GM19023 (cell line): ENCODE results near the gene SPIN3.
"Not testable (repeated sequence)": the region's sequence is repeated elsewhere in the genome, so short reads cannot be mapped to it uniquely, and the experiment has no call there.

ENCODE experiments used
- ATAC-seq: cut with Tn5 transposase; IDR thresholded peaks from one replicate; pipeline ENCODE4 v1.9.1; 2021; ENCODE audit warnings: mild to moderate bottlenecking, moderate library complexity; ENCODE audit not compliant: unreplicated experiment

Gene SPIN3

DNA sequence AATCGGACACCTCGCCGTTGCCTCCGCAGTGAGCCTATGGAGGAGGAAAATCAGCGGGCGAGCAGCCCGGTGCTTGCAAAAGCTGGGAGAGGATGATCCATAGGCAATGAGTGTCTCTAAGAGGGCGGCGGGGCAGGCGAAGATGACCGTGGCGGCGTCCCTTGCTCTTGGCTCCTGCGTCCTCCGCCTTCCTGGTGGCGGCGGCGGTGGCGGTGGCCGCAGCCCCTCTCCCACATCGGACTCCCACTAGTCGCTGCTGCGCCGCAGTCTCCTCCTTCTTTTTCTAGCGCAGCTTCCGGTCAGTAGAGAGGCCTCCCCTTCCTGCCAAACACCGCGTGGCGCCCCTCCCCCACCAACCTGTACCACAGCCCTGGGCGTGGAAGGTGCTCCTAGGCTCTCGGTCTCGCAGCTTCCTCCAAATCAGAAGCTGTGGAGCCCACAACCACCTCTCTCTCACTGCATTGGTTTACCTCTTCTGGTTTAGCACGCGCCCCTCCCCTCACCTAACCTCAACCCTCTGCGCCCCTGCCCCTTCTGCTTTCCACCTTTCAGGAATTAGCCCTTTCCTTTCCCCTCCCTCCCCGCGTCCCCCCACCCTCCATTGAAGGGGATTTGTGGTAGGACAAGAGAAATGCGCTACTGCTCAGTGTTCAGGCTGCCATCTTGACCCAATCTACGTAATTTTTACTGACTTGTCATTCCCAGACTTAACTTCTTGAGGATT, at the start of gene SPIN3:
TSS of gene SPIN3 (minus strand) at position 271 of the 724 bp plus-strand sequence. CDS start 594 bp downstream, outside the sequence.
- peak; percentile 97 for ATAC-seq

DNA sequence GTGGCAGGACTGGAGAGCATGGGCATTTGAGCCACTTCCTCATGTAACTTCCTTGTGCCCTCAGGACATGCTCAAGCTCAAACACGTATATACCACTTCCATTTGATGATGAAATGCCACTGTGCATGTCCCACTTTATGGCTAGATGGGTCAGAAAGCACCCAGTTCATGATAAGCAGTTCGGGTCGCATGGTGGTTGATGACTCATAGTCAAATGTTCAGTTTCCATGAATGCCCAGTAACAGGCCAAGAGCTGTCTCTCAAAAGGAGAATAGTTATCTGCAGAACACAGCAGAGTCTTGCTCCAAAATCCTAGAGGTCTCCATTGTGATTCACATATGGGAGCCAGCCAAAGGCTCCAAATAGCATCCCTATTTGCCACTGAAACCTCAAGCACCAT, 48.9 kb upstream of the SPIN3 start:
- ATAC-seq: no peak

DNA sequence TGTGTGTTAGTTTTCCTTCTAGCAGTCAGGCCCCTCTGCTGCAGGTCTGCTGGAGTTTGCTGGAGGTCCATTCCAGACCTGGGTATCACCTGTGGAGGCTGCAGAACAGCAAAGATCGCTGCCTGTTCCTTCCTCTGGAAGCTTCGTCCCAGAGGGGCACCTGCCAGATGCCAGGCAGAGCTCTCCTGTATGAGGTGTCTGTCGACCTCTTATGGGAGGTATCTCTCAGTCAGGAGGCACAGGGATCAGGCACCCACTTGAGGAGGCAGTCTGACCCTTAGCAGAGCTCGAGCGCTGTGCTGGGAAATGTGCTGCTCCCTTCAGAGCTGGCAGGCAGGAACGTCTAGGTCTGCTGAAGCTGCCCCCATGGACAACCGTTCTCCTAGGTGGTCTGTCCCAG, 41.9 kb upstream of the SPIN3 start:
- ATAC-seq: not testable (repeated sequence)

DNA sequence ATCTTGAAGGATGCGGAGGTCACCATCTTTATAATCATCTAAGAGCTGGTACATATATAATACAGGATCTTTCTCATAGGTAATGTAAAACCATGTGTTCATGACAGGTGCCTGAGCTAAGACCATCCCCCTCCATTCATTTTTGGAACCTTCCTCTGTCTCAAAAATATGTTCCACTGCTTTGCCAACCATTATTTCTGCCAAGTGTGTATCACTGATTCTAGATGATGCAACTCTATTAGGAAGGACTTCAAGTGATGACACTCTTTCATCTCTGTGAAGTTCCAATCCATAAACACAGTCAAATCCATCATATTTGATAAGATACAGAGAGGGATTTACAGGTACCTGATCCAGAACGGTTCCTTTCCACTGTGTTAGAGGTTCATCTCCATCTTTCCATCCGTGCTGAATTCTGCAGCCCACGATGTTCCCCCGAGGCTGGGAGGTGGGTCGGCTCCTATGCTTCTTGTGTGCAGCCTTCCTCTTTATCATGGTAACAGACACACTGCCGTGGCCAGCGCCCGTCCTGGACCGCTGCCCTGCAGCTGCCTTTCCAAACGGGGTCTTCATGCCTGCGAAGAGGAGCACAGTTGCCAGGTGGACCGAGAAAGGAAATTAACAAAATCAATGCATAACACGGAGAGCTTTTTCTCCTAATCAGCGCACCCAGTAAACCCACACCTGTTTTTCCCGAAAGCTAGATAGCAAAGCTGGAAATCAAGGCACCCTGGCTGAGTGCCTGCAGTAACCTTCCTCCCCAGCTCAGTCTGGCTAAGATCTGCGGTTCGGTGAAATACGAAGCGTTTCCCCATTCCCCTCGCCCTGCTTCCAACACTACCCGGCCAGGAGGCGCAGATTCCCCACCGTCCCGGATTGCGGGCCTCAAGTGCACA, 718 bp downstream of the SPIN3 start:
- no peak for ATAC-seq

DNA sequence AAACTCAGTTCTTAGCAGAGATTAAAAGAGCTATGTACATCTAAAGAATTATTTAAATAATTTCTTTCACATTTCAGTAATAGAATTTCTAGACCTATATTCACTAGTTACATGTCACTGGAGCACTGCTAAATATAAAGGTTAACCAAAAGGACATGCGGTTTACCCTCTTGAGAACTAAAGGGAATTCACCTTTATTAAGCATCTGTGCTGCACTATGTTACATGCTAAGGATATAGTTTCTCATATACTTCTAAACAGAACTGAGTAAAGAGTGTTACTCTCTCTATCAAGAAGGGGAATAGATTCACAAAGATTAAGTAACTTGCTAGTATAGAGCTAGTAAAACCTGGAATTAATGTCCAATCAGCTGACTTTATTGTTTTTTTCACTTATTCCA, 7.6 kb downstream of the SPIN3 start:
- ATAC-seq: no peak

DNA sequence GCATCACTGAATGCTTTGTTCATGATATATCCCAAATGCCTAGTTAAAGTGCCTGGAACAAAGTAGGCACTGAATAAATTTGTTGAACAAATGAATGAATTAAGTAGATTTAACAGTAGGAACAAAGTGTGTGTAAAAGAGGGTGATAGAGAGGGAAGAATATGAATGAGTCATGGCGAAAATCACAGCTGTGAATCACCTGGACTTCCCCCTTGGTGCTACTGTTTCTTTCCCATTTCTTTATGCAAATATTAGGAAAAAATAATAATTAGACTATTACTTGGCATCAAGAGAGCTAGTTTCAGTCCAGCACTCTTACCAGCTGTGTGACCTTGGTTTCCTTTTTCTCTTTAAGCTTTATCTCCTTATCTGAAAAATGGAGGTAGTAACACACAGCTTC, 9.2 kb downstream of the SPIN3 start:
- ATAC-seq: no peak

DNA sequence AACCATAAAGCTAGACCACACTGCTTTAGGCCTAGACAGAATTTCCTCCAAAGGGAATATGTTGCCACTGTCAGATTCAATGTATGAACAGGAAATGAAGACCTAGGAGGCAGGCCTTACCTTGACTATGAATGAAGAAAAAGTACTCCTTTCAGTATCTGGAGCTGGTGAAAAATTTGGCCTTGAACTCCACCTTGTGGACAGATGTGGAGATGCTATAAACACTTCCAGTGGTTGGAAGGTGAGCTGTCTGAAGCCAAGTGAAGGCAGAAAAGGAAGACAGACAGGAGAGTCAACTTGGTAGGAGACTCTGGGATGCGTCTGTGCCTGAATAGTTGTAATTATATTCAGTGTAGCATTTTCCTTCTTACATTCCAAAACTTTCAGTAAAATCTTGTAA, 17.2 kb downstream of the SPIN3 start:
- ATAC-seq: peak; percentile 88

DNA sequence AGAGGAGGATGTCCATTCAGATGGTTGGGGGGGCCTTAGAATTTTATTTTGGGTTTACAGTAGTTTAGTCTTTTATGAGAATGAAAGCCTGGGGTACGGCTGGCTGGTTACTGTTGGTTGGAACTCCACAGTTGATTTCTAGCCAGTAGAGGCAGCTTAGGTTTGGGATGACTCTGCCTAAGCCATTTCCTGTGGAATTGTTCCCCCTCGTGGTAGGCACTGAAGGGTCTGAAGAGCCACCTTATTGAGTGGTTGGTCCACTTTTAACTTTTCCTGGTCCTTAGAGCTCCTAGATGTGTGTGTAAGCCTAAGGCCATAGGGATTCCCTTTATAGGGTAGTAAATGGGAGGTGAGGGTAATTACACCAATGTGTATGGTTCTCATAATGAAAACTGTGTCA, 19.7 kb downstream of the SPIN3 start:
- no peak for ATAC-seq

DNA sequence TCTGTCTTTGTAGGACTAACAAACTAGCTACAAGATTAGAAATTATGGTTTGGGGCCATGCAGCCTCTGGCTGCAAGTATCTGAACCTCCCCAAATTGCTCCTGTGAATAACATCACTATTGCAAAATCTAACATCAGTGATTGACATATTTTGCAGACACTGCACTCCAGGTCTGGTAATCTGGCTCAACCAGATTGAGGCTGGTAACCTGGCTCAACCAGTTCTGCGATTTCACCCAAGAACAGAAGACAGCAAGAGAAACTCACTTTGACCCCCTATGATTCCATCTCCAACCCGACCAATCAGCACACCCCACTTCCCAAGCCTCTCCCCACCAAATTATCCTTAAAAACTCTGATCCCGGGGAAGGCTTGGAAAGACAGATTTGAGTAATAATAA, 20.9 kb downstream of the SPIN3 start:
- ATAC-seq: no peak

DNA sequence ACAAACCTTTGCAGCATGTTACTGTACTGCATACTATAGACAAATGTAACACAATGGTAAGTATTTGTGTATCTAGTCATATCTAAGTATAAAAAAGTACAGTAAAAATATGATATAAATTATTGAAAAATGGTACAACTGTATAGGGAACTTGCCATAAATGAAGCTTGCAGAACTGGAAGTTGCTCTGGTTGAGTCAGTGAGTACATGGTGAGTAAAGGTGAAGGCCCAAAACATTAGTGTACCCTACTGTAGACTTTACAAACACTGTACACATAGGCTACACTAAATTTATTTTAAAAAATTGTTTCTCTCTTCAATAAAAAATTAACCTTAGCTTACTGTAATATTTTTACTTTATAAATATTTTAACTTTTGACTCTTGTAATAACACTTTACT, 25.8 kb downstream of the SPIN3 start:
- ATAC-seq: no peak

DNA sequence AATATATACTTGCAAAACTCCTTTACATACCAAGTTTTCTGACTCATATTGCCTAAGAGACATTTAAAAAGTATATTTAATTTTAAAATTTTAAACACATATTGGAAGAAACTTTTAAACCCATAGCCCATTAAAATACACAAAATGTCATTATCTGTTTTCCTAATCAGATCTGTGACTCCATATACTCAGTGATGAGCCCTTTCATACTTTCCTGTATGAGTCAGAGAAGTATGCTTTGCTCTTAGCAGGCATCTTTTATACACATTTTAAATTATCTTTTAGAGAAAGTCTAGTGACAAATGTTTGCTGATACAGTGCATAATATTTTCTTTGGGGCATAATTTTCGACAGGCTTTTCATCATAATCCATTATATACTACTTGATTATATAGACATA, 26.4 kb downstream of the SPIN3 start:
- no peak for ATAC-seq

DNA sequence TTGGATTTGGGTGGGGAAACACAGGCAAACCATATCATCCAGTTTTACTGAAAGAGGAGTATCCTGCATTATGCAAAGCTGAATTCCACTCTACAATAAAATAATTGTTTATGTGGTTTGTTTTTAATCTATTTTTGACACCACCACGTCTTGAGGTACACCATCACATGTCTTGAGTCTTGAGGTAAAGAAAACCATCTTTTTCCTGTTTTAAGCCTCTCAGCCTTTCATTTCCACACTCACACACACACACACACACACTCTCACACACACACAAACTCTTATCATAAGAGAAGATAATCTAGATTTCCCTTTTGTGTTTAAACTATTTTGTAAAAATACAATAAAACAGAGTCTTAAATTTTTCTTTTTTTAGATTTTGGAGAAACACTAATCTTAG, 32.0 kb downstream of the SPIN3 start:
- ATAC-seq: no peak

DNA sequence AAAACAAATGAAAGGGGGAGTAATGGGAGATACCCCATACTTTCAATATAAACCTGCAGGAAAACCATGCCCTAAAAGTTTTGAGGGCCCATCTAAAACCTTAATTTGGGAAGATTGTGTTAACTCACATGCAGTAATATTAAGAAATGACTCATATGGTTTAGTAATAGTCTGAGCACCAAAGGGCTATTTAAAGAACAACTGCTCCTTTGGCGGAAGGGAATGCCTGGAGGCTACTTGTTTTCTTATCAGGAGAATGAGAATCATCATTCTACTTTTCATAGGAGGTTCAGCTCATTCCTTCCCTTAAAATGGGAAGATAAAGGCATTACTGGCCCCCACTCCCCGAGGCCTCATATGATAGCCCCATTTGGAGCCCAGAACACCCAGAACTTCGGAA, 47.6 kb downstream of the SPIN3 start:
- no peak for ATAC-seq

DNA sequence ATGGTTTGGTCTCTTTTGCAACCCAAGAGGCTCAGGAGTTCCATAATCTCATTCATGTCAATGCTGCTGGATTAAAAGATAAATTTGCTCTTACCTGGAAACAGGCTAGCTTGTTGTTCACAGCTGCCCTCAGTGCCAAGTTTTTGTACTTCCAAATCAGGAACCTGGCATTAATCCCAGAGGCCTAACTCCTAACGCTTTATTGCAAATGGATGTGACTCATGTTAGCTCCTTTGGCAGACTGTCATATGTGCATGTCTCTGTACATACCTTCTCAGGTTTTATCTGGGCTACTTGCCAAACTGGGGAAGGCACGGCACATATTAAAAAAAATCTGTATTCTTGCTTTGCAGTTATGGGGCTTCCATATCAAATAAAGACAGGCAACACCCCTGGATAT, 49.1 kb downstream of the SPIN3 start:
- ATAC-seq: not testable (repeated sequence)

DNA sequence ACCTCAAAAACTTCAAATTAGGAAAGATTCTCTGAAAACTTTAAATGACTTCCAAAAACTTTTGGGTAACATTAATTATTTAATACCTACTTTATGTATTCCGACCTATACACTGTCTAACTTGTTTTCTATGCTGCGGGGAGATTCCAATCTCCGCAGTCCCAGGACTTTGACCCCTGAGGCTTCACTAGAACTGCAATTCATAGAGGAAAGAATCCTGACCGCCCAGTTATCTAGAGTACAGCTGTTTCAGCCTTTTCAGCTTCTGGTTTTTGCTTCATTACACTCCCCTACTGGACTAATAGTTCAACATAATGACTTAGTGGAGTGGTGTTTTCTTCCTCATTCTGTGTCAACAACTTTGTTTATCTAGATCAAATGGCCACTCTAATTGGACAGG, 50.1 kb downstream of the SPIN3 start:
- not testable (repeated sequence) for ATAC-seq

DNA sequence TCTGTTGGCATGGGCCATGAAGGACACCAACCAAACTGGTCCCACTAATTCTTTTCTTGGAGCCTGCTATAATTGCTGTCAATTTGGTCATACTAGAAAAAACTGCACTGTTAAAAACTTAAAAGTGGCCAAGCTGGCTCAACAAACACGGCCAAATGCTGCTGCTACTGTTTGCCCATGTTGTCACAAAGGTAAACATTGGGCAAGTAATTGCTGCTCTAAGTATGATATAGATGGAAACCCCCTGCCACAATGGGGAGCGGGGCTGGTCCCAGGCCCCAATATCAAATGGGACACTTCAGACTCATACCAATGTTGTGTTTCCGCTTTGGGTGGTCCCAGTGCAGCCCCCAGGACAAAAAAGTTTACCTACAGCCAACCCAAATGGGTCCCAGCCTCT, 52.1 kb downstream of the SPIN3 start:
- ATAC-seq: no peak
